H1 (cell line): Measurements from ENCODE around the gene RSPH9. TPM values are rescaled to one million over a fixed set of nuclear protein-coding genes. Genes with fewer than 3 reads are reported as not detected.

Experiments used
- CTCF ChIA-PET: fragments of 300-600 bp; sonication (Branson Sonifier 250); formaldehyde crosslinking; loops from one replicate; lab custom pipeline; 2021; ENCODE audit not compliant: partially characterized antibody; lab: Charles Lee
- POLR2A ChIA-PET: fragments of 300-600 bp; sonication (Branson Sonifier 250); formaldehyde crosslinking; loops from one replicate; lab custom pipeline; 2021; ENCODE audit warnings: inconsistent platforms; ENCODE audit not compliant: partially characterized antibody; lab: Charles Lee
- DNase-seq, 2 experiments: peaks; one replicate each; pipeline versions ENCODE4 v3.0.0 to v3.0.0-alpha.2; 2010 to 2022; ENCODE audit warnings: low spot score in 2 of 2, low read depth in 1 of 2, mixed read lengths in 1 of 2
- FAIRE-seq: peaks from 2 replicates; lab custom pipeline; 2011; peaks lifted over from hg19 to GRCh38; lab: Jason Lieb, UNC
- H2AFZ ChIP-seq: 2 replicates; pipeline ENCODE4 v1.8.1; 2012; ENCODE audit warnings: low read length, inconsistent platforms
- H2AK5ac ChIP-seq: 2 replicates; pipeline ENCODE4 v1.6.1; 2013; ENCODE audit warnings: low read depth, low read length
- H2BK120ac ChIP-seq: replicated peaks from 2 replicates; pipeline ENCODE3; 2013; ENCODE audit warnings: low read depth, low read length, inconsistent platforms
- H2BK12ac ChIP-seq: 2 replicates; pipeline ENCODE4 v1.6.1; 2013; ENCODE audit warnings: low read depth, low read length
- H2BK15ac ChIP-seq: 2 replicates; pipeline ENCODE4 v1.6.1; 2013; ENCODE audit warnings: low read length
- H2BK20ac ChIP-seq: 2 replicates; pipeline ENCODE4 v1.6.1; 2013; ENCODE audit warnings: low read length
- H2BK5ac ChIP-seq: 2 replicates; pipeline ENCODE4 v1.6.1; 2013; ENCODE audit warnings: low read depth, low read length
- H3K14ac ChIP-seq: 2 replicates; pipeline ENCODE4 v1.6.1; 2013; ENCODE audit warnings: inconsistent platforms; ENCODE audit not compliant: insufficient read length
- H3K18ac ChIP-seq: 2 replicates; pipeline ENCODE4 v1.6.1; 2013; ENCODE audit warnings: low read length; ENCODE audit errors: extremely low read depth
- H3K23ac ChIP-seq: 2 replicates; pipeline ENCODE4 v1.6.1; 2013; ENCODE audit warnings: inconsistent platforms; ENCODE audit not compliant: insufficient read length
- H3K23me2 ChIP-seq: 2 replicates; pipeline ENCODE4 v1.6.1; 2013; ENCODE audit warnings: low read depth, low read length
- H3K27ac ChIP-seq: 2 replicates; pipeline ENCODE4 v1.6.1; 2011; ENCODE audit warnings: low read depth, low read length, inconsistent platforms
- H3K27me3 ChIP-seq, 4 experiments: replicated peaks in 1 of 4; 1 replicate in 1 of 4; 2 replicates in 3 of 4; pipeline versions ENCODE4 v1.6.1 to v1.8.1; 2011 to 2013; ENCODE audit warnings: low read length in 3 of 4, mild to moderate bottlenecking in 3 of 4, inconsistent platforms in 2 of 4, mixed read lengths in 2 of 4, moderate library complexity in 1 of 4; ENCODE audit not compliant: control insufficient read depth in 3 of 4, insufficient read depth in 3 of 4; ENCODE audit errors: extremely low read depth in 1 of 4
- H3K36me3 ChIP-seq, 4 experiments: 2 replicates each; pipeline versions ENCODE4 v1.6.1 to v1.8.1; 2011 to 2013; ENCODE audit warnings: mild to moderate bottlenecking in 4 of 4, low read length in 3 of 4, moderate library complexity in 2 of 4, control low read depth in 1 of 4, inconsistent platforms in 1 of 4; ENCODE audit not compliant: insufficient read depth in 4 of 4, control insufficient read depth in 2 of 4
- H3K4ac ChIP-seq: replicated peaks from 2 replicates; pipeline ENCODE3; 2013; ENCODE audit warnings: low read length, low read depth, mixed read lengths, inconsistent platforms; ENCODE audit not compliant: insufficient read length
- H3K4me1 ChIP-seq, 4 experiments: replicated peaks in 1 of 4; 1 replicate in 1 of 4; 2 replicates in 3 of 4; pipeline versions ENCODE4 v1.6.1 to v1.8.1; 2011 to 2013; ENCODE audit warnings: low read length in 3 of 4, inconsistent platforms in 2 of 4, mixed read lengths in 1 of 4; ENCODE audit not compliant: insufficient read depth in 4 of 4, control insufficient read depth in 3 of 4
- H3K4me2 ChIP-seq, 2 experiments: 2 replicates each; pipeline versions ENCODE4 v1.6.1 to v1.8.1; 2011 to 2013; ENCODE audit warnings: low read depth in 2 of 2, low read length in 2 of 2, control low read depth in 1 of 2, inconsistent platforms in 1 of 2, mild to moderate bottlenecking in 1 of 2; ENCODE audit not compliant: insufficient read depth in 1 of 2
- H3K4me3 ChIP-seq, 4 experiments: fragments of 200-600, 300-600 bp in 1 of 4; sonication (generic), shearing (Covaris generic), sonication (Bioruptor Twin) in 1 of 4; 2 replicates each; pipeline versions ENCODE4 v1.5.1 to v1.8.1; 2011 to 2016; ENCODE audit warnings: low read length in 4 of 4, low read depth in 3 of 4, control low read depth in 2 of 4, inconsistent platforms in 2 of 4, mild to moderate bottlenecking in 2 of 4, mixed read lengths in 1 of 4, moderate library complexity in 1 of 4; ENCODE audit not compliant: insufficient read depth in 2 of 4; ENCODE audit errors: extremely low read depth in 1 of 4
- H3K56ac ChIP-seq: replicated peaks from 2 replicates; pipeline ENCODE3; 2013; ENCODE audit warnings: low read depth, mild to moderate bottlenecking, mixed read lengths, low read length, inconsistent platforms; ENCODE audit not compliant: insufficient read length
- H3K79me1 ChIP-seq: 2 replicates; pipeline ENCODE4 v1.6.1; 2013; ENCODE audit warnings: low read depth, low read length, control low read depth
- H3K79me2 ChIP-seq, 2 experiments: 2 replicates each; pipeline versions ENCODE4 v1.6.1 to v1.8.1; 2012 to 2013; ENCODE audit warnings: low read length in 2 of 2, mild to moderate bottlenecking in 2 of 2, inconsistent platforms in 1 of 2; ENCODE audit not compliant: insufficient read depth in 2 of 2, control insufficient read depth in 1 of 2
- H3K9ac ChIP-seq, 4 experiments: replicated peaks in 1 of 4; 1 replicate in 1 of 4; 2 replicates in 3 of 4; pipeline versions ENCODE4 v1.6.1 to v1.8.1; 2011 to 2013; ENCODE audit warnings: low read depth in 3 of 4, low read length in 3 of 4, control low read depth in 2 of 4, mild to moderate bottlenecking in 2 of 4, moderate library complexity in 2 of 4, inconsistent platforms in 1 of 4; ENCODE audit errors: extremely low read depth in 1 of 4
- H3K9me3 ChIP-seq, 2 experiments: 2 replicates each; pipeline versions ENCODE4 v1.6.1 to v1.8.1; 2012 to 2013; ENCODE audit warnings: mild to moderate bottlenecking in 2 of 2, moderate library complexity in 2 of 2, control low read depth in 1 of 2, inconsistent platforms in 1 of 2, low read depth in 1 of 2, low read length in 1 of 2, mixed read lengths in 1 of 2; ENCODE audit not compliant: insufficient read depth in 2 of 2
- H4K20me1 ChIP-seq, 2 experiments: replicated peaks in 1 of 2; 2 replicates each; pipeline versions ENCODE3 to v1.8.1; 2011 to 2013; ENCODE audit warnings: inconsistent platforms in 2 of 2, low read length in 2 of 2, mild to moderate bottlenecking in 1 of 2; ENCODE audit not compliant: insufficient read depth in 2 of 2, control insufficient read depth in 1 of 2
- H4K5ac ChIP-seq: 2 replicates; pipeline ENCODE4 v1.6.1; 2013; ENCODE audit warnings: low read length, low read depth, mixed read lengths, inconsistent platforms; ENCODE audit not compliant: insufficient read length
- H4K8ac ChIP-seq: 2 replicates; pipeline ENCODE4 v1.8.0; 2013; ENCODE audit warnings: mild to moderate bottlenecking, moderate library complexity, low read length, inconsistent platforms; ENCODE audit not compliant: insufficient read depth; ENCODE audit errors: extremely low read depth
- H4K91ac ChIP-seq: replicated peaks from 2 replicates; pipeline ENCODE3; 2013; ENCODE audit warnings: low read length, mixed read lengths, inconsistent platforms; ENCODE audit not compliant: insufficient read length
- ATF2 ChIP-seq: IDR thresholded peaks from 2 replicates; pipeline ENCODE4 v1.6.1; 2012; ENCODE audit warnings: low read length, inconsistent platforms
- BACH1 ChIP-seq: IDR thresholded peaks from 2 replicates; pipeline ENCODE4 v1.6.1; 2012; ENCODE audit warnings: low read length, improper control_type of control experiment
- CBX5 ChIP-seq: fragments of 300-800, 300-1000 bp; sonication (generic); IDR thresholded peaks from 2 replicates; pipeline ENCODE4 v1.7.1; 2016; ENCODE audit warnings: antibody characterized with exemption, low read length, low read depth
- E2F6 ChIP-seq: IDR thresholded peaks from 2 replicates; pipeline ENCODE4 v1.6.1; 2012; ENCODE audit warnings: inconsistent platforms
- JUND ChIP-seq: IDR thresholded peaks from 2 replicates; pipeline ENCODE4 v1.6.1; 2011; ENCODE audit warnings: mild to moderate bottlenecking, improper control_type of control experiment, low read length
- PHF8 ChIP-seq: fragments of 200-600 bp; sonication (generic); conservative IDR thresholded peaks from 2 replicates; pipeline ENCODE4 v1.7.1; 2012; ENCODE audit warnings: low read depth, mild to moderate bottlenecking, inconsistent platforms, low read length, moderate library complexity
- SAP30 ChIP-seq: fragments of 300-600 bp; sonication (generic); IDR thresholded peaks from 2 replicates; pipeline ENCODE4 v1.7.1; 2012; ENCODE audit warnings: low read length, moderate library complexity, mild to moderate bottlenecking, inconsistent platforms; ENCODE audit not compliant: insufficient read depth, insufficient replicate concordance
- SIX5 ChIP-seq: IDR thresholded peaks from 2 replicates; pipeline ENCODE4 v1.6.1; 2011; ENCODE audit warnings: mild to moderate bottlenecking, low read depth, low read length
- SP1 ChIP-seq: IDR thresholded peaks from 2 replicates; pipeline ENCODE4 v1.6.1; 2011; ENCODE audit warnings: low read depth, low read length
- TCF12 ChIP-seq: IDR thresholded peaks from 2 replicates; pipeline ENCODE4 v1.6.1; 2011; ENCODE audit warnings: low read depth, mild to moderate bottlenecking, low read length
- YY1 ChIP-seq: IDR thresholded peaks from 2 replicates; pipeline ENCODE4 v1.6.1; 2011; ENCODE audit warnings: low read depth, mild to moderate bottlenecking, low read length
- WGBS, 2 experiments: shearing (Covaris generic) in 1 of 2; methylation state at CpG; one replicate each; pipeline versions ENCODE4 v1.1.6 to v1.1.7; 2013 to 2015; ENCODE audit warnings: low lambda C conversion rate in 2 of 2, mixed read lengths in 2 of 2, inconsistent platforms in 1 of 2, low coverage in 1 of 2, missing lambda C conversion rate in 1 of 2; ENCODE audit not compliant: insufficient replicate concordance in 2 of 2, insufficient coverage in 1 of 2, insufficient read length in 1 of 2; ENCODE audit errors: extremely low coverage in 1 of 2, missing lambda C conversion rate in 1 of 2; 5-methylcytosine and 5-hydroxymethylcytosine counted together
- polyA plus RNA-seq, 7 experiments: library from polyadenylated mRNA; depleted of rRNA in 3 of 7; stranded (reverse) in 5 of 7; unstranded in 2 of 7; fragments of >200 nt in 5 of 7; fragments of 200-250 nt in 2 of 7; gene quantifications; 1 replicate in 5 of 7; 2 replicates in 1 of 7; 4 replicates in 1 of 7; pipeline versions ENCODE4 v1.2.1 to v1.2.3, GENCODE V29; 2011 to 2013; ENCODE audit warnings: missing spikeins in 2 of 7, mixed read lengths in 2 of 7
- total RNA-seq: library from RNA; stranded (reverse); fragmentation: NEBNext Ultra II Directional; extraction: Animal tissue kit (Norgen Biotek cat#: 25700); gene quantifications from 2 replicates; pipeline ENCODE4 v1.2.1, GENCODE V29; 2021

The RSPH9 gene
- total and polyA plus RNA-seq, 2 of the 8 experiments (the other 6 are each of a cell fraction or from before 2014, with no cell fraction given), result 0.15 to 0.23 TPM

- peaks cover 33 to 66% (median 40%) of the 10 kb centered on the region in 4 experiments for H3K36me3 ChIP-seq
- no peak overlapping the region for H3K4me3 ChIP-seq
- TF ChIP-seq TCF12 (no peak), SP1 (no peak), CBX5 (no peak), YY1 (no peak), ATF2 (no peak), E2F6 (no peak), SIX5 (no peak), BACH1 (no peak), PHF8 (no peak), JUND (no peak), SAP30 (no peak)
Measured at GRCh38 chr6:43673444-43674084, 28.7 kb downstream of the RSPH9 start.

More at GRCh38 chr6:43673444-43674084, 28.7 kb downstream of the RSPH9 start:
- FAIRE-seq (no peak), DNase-seq (no peak)
- ChIA-PET CTCF (interaction anchor here (0.7 to 12.6 kb wide), 9 partner anchors 15 to 550 kb away, joined by 3 to 146 read pairs (median 3); partner anchors contain the start of gene SLC29A1), POLR2A (interaction anchor here (10.0 kb wide), 1 partner anchor 13 kb away, joined by 85 read pairs; the partner anchor contains the start of gene MRPS18A)
- Histone ChIP-seq H2BK12ac (no peak overlapping the region), H3K4me1 (peaks cover 0 to 15% (median 10%) of the 10 kb centered on the region in 4 experiments; a peak in 6 of 7 replicates), H4K5ac (no peak overlapping the region), H3K9ac (no peak overlapping the region), H2AFZ (no peak overlapping the region), H3K79me1 (no peaks in the 10 kb centered on the region), H3K9me3 (no peaks in the 10 kb centered on the region), H2BK15ac (no peak overlapping the region), H3K27me3 (no peaks in the 10 kb centered on the region), H3K23me2 (no peaks in the 10 kb centered on the region), H2BK120ac (no peak overlapping the region), H3K56ac (no peak overlapping the region), H4K20me1 (peaks cover 0 to 8% of the 10 kb centered on the region in 2 experiments), H4K91ac (no peak overlapping the region), H3K27ac (no peak overlapping the region), H2BK5ac (no peak overlapping the region), H3K4me2 (no peak overlapping the region), H3K18ac (no peak overlapping the region), H3K23ac (no peak overlapping the region), H3K79me2 (no peaks in the 10 kb centered on the region), H2AK5ac (no peak overlapping the region), H3K14ac (no peak overlapping the region), H2BK20ac (no peak overlapping the region), H4K8ac (no peak overlapping the region), H3K4ac (no peak overlapping the region)
- WGBS, 2 experiments, result 94% methylated on average over 15 of the region's 15 CpGs; no CpG with 5 or more reads in 1 of the 2 experiments
